KOPT-K1 (cell line): Measurements from ENCODE around the gene AFDN.

ENCODE experiments used
- H3K27ac ChIP-seq: fragments of 200-600 bp; sonication (generic); 2 replicates; pipeline ENCODE4 v1.5.1; 2016; ENCODE audit warnings: antibody characterized with exemption, mild to moderate bottlenecking, low read depth, low read length; ENCODE audit not compliant: poor library complexity, severe bottlenecking
- H3K36me3 ChIP-seq: fragments of 200-600 bp; sonication (generic); 2 replicates; pipeline ENCODE4 v1.5.1; 2017; ENCODE audit warnings: antibody characterized with exemption, mild to moderate bottlenecking, low read length, moderate library complexity; ENCODE audit not compliant: insufficient read depth
- H3K9me3 ChIP-seq: fragments of 200-600 bp; sonication (generic); 2 replicates; pipeline ENCODE4 v1.5.1; 2017; ENCODE audit warnings: antibody characterized with exemption, low read length, mild to moderate bottlenecking; ENCODE audit not compliant: insufficient read depth, poor library complexity, severe bottlenecking

Gene AFDN

GRCh38 chr6:167984876-167985604 is 158.3 kb downstream of the AFDN start:
- no peaks in the 10 kb centered on the region for H3K36me3 ChIP-seq

GRCh38 chr6:167985911-167986595 is 159.3 kb downstream of the AFDN start:
- Histone ChIP-seq H3K36me3 (no peaks in the 10 kb centered on the region), H3K27ac (no peak overlapping the region), H3K9me3 (peaks cover 14% of the 10 kb centered on the region)

More at GRCh38 chr6:167984876-167985604, 158.3 kb downstream of the AFDN start:
- Histone ChIP-seq H3K27ac (no peak overlapping the region), H3K9me3 (peaks cover 13% of the 10 kb centered on the region)

- peaks cover 14% of the 10 kb centered on the region for H3K9me3 ChIP-seq
- no peak overlapping the region for H3K27ac ChIP-seq
- no peaks in the 10 kb centered on the region for H3K36me3 ChIP-seq
These were observed 160.9 kb downstream of the AFDN start for GRCh38 chr6:167987396-167988153.

- no peaks in the 10 kb centered on the region for H3K36me3 ChIP-seq
- no peak overlapping the region for H3K27ac ChIP-seq
These were observed 161.4 kb downstream of the AFDN start for GRCh38 chr6:167988154-167988495.

GRCh38 chr6:167988945-167989841 is 162.5 kb downstream of the AFDN start:
- Histone ChIP-seq H3K9me3 (peaks cover 14% of the 10 kb centered on the region), H3K27ac (no peak overlapping the region), H3K36me3 (no peaks in the 10 kb centered on the region)

More at GRCh38 chr6:167988154-167988495, 161.4 kb downstream of the AFDN start:
- H3K9me3 ChIP-seq = peaks cover 14% of the 10 kb centered on the region

- Histone ChIP-seq H3K27ac (no peak overlapping the region), H3K9me3 (peaks cover 14% of the 10 kb centered on the region), H3K36me3 (no peaks in the 10 kb centered on the region)
These were observed 163.6 kb downstream of the AFDN start for GRCh38 chr6:167990016-167990945.

GRCh38 chr6:167993169-167993568 is 166.5 kb downstream of the AFDN start:
- H3K36me3 ChIP-seq = no peaks in the 10 kb centered on the region
- no peak overlapping the region for H3K27ac ChIP-seq
- peaks cover 14% of the 10 kb centered on the region for H3K9me3 ChIP-seq

GRCh38 chr6:167993831-167994230 is 167.1 kb downstream of the AFDN start:
- Histone ChIP-seq H3K27ac (no peak overlapping the region), H3K36me3 (no peaks in the 10 kb centered on the region), H3K9me3 (peaks cover 13% of the 10 kb centered on the region)

GRCh38 chr6:167995302-167995701 is 168.6 kb downstream of the AFDN start:
- Histone ChIP-seq H3K27ac (no peak overlapping the region), H3K9me3 (no peaks in the 10 kb centered on the region), H3K36me3 (no peaks in the 10 kb centered on the region)

- no peak overlapping the region for H3K27ac ChIP-seq
- H3K36me3 ChIP-seq = no peaks in the 10 kb centered on the region
- no peaks in the 10 kb centered on the region for H3K9me3 ChIP-seq
These were observed 169.0 kb downstream of the AFDN start for GRCh38 chr6:167995731-167996151.

- Histone ChIP-seq H3K27ac (no peak overlapping the region), H3K36me3 (no peaks in the 10 kb centered on the region)
These were observed 169.9 kb downstream of the AFDN start for GRCh38 chr6:167996424-167997199.

GRCh38 chr6:167997642-167998041 is 170.9 kb downstream of the AFDN start, which contains the start of gene KIF25:
Gene KIF25 (plus strand): TSS chr6:167997671. CDS start chr6:168029586, 31,915 bp downstream.
- Histone ChIP-seq H3K9me3 (no peaks in the 10 kb centered on the region), H3K27ac (no peak within 1 kb of the TSS), H3K36me3 (no peaks in the 10 kb centered on the region)

More at GRCh38 chr6:167996424-167997199, 169.9 kb downstream of the AFDN start:
- no peaks in the 10 kb centered on the region for H3K9me3 ChIP-seq

- H3K36me3 ChIP-seq = no peaks in the 10 kb centered on the region
- no peaks in the 10 kb centered on the region for H3K9me3 ChIP-seq
- no peak overlapping the region for H3K27ac ChIP-seq
These were observed 171.5 kb downstream of the AFDN start for GRCh38 chr6:167998215-167998614.
